Stimulated activated CD4-positive, alpha-beta T cell treated with anti-CD3 and anti-CD28 coated beads, Interleukin-2, amount 100 ng/mL, for 48 hours (primary cell): ENCODE results near the gene SRSF2.
A peak's percentile ranks its signal among the peaks of the same experiment; 100 is the strongest.
"Not testable (repeated sequence)": the region's sequence is repeated elsewhere in the genome, so short reads cannot be mapped to it uniquely, and the experiment has no call there.

Source experiments
- DNase-seq, 2 donors: peaks; one replicate each; pipeline ENCODE4 v3.0.0-alpha.2; 2020

SRSF2 gene

DNA sequence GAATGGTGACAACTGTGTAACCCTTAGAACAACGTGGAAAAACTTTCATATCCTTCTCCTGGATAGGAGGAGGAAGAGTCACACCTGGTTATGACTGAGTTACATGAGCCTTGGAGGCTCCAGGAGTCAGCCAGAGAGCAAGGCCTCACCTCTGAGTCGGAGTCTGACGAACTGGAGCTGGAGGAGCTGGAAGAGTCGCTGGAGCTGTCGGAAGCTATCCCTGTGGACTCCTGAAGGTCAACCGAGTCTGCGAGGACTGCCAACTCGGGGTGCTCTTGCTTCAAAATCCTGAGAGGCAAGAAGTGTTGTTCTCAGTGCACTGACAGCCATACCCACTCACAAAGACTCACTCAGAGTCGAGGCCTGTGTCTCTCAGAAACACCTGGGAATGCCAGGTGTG, 16.9 kb downstream of the SRSF2 start:
- no peak for DNase-seq

DNA sequence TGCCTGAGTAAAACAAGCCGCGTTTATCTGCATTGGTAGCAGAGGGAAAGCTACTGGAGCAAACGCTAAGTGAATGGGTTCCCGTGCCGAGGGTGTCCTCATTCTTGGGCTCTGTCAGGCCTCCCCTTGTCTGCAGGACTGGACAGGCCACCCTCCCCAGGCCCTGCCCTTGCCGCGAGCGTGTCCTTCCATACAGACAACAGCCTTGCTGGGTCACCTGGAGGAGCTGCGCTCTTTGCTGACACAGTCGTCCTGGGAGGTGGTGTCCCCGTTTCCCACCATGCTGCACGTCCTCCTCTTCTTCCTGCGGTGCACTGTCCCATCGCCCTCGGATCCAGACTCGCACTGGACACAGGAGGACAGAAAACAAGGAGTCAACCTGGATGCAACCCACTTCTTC, 18.6 kb downstream of the SRSF2 start:
- no peak for DNase-seq

DNA sequence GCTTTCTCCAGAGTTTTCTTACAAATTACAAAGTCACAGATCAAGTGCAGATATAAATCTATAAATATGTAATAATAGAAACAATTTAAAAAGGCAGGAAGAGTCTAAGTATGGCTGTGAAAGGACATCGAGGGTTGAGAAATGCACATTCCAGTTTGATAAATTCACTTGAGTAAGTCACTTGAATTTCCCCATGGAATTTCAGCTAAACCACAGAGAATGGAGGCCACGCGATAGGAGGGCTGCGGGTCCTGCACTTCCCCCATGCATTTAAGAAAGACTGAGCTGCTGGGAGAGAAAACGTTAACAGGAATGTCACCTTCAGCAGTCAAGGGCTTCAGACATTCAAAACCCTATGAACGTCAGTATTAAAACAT, 20.3 kb downstream of the SRSF2 start:
- no peak for DNase-seq

DNA sequence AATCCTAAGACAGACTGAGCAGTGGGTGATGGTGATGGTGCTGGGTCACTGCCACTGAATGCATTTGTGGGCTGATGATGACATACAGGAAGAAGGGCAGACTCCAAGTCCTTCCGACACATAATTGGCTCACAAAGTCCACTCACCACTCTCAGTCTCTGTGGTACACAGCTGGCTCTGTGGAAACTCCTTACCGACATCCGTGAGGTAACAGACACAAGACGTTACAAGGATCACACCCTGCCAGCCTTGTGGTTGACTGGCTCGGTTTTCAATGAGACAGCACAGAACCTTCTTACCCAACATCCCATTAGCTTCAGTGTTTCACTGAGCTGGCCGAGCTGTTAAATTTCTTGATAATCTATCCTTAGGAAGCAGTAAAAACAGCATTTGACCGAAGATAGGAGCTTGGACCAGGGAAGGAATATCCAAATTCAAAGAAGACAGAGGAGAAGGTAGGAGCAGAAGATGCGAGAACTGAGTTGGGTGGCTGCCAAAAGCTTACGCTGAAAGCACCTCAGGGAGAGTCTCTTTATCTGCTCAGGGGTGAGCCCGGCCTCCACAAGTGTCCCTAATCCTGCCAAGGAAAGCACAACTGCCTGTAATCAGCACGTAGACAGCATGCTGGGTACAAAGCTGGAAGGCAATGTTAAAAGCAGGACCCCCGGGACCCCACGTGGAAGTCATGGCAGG, 20.8 kb downstream of the SRSF2 start:
- DNase-seq, result no peak

DNA sequence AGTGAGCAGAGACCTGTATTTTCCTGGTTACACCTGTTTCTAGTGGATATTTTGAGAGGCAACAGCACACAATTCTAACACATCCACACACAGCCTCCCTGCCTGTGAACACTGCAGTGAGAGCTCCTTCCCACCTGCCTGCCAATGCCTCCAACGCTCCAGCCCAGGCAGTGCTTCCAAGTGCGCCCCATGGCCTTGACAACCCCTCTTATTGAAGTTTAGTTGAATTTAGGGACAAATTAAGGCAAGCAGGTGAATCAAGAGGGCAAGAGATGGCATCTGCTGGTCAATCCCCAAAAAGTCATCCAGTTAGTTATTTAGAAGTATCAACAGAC, 21.7 kb downstream of the SRSF2 start:
- DNase-seq, result no peak

DNA sequence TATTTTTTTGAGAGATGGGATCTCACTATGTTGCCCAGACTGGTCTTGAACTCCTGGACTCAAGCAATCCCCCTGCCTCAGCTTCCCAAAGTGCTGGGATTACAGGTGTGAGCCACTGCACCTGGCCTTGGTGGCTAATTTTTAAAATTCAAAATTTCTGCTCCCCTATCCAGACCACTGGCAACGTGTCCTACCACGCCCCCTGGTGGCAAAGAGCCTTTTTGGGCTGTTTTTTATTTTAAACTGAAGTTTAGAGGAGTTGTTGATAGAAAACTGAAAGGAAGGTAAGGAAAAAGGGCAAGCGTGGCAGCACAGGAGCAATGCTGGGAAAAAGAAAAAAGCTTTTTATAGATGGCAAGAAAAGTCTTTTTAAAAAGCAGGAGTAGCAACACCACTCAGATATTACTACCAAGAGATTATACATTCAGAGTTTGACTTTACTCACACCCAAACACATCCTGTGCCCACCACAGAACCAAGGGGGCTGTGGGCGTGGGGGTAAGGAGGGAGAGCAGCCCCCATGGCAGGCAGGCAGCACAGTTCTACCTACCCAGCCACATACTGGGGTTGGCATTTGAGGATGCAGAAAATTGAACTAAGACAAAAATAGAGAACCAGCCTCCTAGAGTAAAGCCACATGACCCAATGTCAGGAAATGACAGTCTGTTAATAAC, 22.2 kb downstream of the SRSF2 start:
- peak; percentile 78 to 82 for DNase-seq

DNA sequence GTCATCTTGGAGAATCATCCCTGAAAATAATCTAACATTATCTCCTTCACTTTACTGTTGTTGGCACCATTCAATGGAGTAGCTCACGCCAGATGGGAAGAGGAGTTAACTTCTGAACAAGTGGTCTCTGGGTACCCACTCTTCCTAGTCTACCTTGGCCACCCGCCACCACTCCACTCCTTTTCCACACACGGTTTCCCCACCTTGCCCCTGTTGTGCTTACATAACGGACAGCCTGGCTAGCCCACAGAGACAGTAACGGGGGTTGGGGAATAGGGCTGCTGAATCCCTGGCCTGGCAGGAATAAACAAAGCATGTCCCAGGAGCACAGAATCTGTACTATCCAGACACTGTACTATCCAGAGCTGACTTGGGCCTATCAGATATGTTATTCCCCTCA, 22.8 kb downstream of the SRSF2 start:
- no peak for DNase-seq

DNA sequence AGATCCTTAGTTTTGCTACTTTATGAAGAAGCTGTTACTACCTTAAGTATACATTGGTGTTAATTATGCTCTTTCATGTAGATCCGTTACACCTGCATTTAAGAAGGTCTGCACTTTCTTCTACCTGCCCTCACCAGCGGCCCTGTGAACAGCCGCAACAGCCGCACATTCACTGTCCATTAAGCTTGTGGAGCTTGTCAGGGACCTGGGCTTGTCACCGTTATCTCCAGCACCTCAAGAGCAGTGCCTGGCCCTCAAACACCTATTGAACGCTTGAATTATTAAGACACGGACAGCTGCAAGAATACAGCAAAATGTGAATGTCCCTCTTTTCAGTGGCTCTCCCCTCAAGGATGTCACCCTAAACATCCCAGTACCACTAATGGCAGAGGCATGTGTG, 23.4 kb downstream of the SRSF2 start:
- no peak for DNase-seq

DNA sequence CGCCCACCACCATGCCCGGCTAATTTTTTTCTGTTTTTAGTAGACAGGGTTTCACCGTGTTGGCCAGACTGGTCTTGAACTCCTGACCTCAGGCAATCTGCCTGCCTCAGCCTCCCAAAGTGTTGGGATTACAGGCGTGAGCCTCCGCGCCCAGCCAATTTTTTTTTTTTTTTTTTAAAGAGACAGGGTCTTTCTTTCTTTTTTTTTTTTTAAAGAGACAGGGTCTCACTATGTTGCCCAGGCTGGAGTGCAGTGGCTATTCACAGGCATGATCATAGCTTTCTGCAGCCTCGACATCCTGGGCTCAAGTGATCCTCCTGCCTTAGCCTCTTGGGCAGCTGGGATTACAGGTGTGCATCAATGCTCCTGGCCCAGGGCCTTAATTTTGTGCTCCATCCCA, 24.8 kb downstream of the SRSF2 start:
- not testable (repeated sequence) for DNase-seq

DNA sequence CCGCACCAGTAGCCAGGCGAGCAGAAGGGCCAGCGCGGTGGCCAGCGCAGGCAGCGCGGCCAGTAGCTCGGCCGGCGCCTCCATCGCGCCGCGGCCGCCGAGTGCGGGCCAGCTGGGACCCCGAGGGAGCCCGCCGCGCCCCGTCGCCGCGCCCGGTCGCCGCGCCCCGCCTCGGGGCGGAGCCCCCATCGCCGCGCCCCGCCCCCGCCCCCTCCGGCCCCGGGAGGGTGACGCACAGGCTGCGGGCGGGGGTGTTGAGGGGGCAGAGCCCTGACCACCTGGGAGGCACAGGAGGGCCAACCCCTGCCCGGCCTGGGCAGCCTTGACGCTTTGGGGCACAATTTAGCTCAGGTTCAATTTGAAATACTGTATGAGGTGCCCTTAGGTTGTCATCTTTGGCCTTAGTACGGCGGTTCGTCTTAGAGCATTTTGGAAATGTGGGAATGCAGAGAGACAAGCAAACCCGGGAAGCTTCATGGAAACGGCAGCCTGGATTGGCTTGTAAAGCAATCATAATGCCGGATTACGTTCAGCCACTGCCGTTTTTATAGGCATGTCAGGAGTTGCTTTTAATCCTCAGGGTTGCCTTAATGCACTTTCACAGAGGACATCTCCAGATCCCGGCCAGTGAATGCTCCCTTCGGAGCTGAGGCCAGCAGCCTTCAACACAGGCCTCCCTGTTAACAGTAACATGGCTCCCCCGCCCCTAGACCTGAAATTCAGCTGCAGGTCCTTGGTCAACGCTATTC, 26.1 kb downstream of the SRSF2 start, which contains the start of gene MXRA7:
MXRA7 (minus strand) TSS at position 103 of the 749 bp plus-strand sequence; CDS start at position 84, 19 bp downstream.
- peak in 1 of 2 donors; percentile 46 for DNase-seq

DNA sequence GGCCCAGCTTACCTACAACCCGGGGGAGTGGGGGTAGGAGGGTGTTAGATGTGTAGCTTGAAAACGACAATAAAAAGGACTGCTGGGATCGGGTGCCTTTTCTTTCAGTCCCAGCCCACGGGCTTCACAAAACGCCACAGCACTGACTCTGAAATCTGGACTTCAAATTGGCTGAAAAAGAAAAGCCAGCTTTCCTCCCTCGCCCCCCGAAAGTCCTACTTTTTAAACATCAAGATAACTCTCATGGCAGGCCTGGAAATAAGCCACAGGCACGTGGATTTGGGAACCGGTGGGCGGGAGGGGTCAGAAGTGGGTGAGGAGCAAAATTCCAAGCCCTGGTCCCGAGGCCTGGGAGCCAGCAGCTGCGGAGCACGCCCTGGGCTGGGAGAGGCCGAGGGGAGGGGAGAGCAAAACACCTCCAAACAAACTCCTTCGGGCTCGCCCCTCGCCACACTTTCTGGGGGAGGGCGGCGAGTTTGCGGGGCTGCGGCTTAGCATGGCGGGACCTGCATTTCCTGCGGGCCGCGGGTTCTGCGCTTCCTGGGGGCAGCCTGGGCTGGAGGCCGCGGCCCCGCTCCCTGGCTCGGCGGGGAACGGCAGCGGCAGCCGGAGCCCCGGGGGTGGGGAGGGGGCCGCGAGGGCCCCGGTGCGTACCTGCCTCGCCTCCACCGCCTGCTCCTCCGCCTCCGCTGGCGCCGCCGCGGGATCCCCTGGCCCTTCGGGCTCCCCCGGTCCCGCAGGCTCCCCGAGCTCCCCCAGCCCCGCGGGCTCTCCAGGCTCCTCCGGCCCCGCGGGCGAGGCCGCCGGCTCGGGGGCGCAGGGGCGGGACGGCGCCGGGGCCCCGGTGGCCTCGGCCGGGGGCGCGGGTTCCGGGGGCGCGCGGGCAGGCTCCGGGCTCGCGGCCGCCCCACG, 26.9 kb downstream of the SRSF2 start:
- not testable (repeated sequence) for DNase-seq

DNA sequence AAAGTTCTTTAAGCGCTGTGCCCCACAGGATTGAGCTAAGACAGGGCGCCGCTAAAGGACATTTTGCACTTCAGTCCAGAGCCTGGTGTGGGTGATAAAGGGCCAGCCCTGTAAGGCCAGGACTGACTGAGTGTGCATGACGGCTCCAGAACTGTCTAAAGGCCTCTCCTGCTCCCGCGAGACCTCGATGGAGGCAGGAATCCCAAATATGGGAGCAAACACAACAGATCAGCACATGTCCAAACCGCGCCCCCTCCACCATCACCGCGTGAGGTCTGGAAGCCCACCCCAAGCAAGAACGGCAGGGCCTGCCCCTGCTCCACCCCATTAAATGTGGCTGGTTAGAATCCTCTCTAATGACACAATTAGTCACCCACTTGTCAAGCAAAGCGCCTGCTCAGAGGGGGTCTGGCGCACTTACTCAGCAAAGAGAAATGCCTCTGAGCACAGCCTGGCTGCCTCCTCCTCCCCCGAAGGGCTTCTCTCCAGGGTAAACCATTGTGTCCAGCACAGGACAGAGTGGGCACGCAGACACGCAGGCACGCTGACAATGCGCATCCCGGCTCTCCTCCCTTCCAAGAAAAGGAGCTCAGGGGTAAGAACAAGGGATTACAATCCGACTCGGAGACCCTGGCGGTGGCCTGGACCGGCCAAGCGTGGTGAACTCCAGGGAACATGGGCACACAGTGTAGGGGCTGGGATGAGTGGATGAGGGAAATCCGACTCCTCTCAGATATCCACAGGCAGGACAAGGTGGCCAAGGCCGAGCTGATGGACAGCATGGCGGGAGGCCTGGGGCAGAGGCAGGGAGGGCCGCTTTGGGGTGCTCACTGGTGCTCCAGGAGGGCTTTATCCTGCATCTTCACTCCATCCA, 27.8 kb downstream of the SRSF2 start:
- DNase-seq, result no peak

DNA sequence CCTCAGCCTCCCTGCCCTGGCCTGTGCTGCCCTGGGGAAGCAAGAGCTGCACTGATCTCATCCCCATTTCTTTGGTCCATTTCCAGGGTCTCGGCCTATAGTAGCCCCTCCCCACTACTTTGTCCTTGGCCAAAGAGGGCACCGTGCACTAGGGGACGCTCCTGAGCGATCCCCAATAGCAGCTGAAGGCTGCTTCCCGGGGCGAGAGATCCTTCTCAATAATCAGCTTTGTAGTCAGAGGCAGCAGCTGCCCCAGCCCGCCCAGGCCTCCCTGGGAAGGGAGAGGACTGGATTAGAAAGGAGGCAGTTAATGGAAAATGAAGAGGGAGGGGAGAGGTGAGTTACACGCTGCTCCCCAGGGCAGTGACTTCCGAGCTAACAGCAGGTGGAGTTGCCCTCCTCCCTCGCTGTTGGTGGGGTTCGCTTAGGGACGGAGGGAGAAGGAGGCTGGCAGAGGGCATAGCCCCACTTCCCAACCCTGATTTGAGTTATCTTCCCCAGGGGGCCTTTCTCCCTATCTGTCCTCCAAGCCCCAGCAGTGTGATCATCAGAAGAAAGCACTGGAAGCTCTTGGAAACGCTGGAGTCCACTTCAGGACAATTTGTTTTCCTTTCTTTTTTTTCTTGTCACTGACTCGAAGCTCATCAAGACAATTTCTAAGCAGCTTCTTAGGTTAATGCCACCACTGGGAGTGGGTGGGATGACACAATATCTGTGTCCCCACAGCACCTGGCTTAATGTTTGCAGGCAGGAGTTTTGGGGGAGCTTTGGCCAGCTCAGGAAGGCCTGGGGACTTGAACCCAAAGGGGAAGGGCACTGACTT, 28.9 kb downstream of the SRSF2 start:
- DNase-seq, result no peak

DNA sequence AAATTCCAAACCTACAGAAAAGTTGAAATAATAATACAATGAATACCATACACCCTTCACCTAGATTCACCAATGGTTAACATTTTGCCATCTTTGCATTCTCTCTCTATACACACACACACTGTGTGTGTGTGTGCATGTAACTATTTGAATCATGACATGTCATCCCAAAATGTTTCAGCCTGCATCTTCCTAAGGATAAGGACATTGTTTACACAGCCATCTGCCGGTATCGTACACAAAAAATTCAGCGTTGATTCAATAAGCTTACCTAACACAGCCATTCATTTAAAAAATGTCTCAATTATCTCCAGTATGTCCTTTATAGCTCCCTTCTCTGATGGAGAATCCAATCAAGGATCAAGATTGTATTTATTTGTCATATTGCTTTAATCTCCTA, 30.3 kb downstream of the SRSF2 start:
- DNase-seq, result no peak

DNA sequence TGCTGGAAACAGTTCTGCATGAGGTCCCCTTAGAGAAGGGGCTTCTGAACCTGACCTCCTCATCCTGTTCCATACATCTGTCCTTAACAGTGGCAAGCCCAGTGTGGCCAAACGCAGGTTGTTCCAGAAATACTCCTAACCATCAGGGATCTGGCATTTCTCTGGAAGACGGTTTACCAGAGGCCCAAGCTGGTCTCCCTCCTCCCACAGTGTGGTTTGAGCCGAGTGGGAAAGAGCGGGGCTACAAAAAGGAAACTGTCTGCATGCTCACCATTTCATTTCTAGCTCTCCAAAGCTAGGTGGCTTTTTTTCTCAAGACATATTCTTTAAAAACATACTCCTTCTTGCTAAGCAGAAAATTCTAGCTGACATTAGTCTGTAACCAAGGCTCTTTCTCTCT, 32.3 kb downstream of the SRSF2 start:
- no peak for DNase-seq

DNA sequence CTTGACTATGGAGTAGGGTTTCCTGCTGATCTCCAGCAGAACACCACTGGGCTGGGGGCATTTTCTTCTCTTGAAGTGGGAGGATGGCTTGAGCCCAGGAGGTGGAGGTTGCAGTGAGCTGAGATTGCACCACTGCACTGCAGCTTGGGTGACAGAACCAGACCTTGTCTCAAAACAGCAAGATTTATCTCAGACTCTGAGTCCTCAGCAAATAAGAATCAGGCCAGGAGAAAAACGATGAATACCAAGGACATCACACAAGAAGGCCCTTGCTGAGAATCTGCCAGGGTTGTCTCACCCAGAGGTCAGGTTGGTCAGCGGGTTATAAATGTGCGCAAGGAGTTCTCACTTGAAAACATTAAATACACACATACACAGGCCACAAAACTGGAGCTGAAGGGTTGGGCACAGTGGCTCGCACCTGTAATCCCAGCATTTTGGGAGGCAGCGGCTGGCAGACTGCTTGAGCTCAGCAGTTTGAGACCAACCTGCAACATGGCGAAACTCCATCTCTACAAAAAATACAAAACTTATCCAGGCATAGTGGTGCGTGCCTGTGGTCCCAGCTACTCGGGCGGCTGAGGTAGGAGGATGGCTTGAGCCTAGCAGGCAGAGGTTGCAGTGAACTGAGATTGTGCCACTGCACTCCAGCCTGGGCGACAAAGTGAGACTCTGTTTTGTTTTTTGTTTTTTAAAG, 34.0 kb downstream of the SRSF2 start:
- DNase-seq, result no peak

DNA sequence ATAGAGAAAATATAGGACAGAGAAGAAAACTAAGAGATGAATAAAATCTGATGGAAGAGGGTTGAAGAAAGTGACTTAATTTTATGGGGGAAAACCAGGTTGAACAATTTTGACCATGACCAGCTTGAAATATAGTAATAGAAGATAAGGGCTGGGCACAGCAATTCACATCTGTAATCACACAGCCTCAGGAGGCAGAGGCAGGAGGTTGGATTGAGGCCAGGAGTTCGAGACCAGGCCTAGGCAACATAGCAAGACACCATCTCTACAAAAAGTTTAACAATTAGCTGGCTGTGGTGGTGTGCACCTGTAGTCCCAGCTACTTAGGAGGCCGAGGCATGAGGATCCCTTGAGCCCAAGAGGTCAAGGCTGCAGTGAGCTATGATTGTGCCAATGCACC, 35.1 kb downstream of the SRSF2 start:
- DNase-seq, result no peak

DNA sequence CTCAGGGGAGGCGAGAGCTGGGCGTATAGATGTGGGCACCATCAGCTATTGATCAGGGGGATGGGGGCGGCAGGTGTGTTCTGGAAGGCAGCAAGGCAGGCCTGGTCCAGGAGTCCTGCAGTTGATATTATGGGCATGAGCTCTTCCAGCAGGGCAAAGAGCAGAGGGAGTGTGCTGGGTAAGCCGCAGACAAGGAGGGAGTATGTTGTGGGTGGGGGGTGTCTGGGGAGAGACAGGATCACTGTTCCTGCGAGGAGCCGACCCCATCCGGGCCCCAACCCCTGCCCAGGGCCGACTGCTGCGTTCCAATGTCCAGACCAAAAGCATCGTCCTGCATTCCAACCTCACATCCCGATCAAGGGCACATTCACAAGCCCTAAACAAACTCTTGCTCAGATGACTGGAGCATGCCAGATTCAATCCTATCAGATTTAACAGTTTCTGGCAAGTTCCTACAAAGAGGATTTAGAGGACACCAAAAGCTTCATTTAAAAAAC, 35.6 kb downstream of the SRSF2 start:
- no peak for DNase-seq

DNA sequence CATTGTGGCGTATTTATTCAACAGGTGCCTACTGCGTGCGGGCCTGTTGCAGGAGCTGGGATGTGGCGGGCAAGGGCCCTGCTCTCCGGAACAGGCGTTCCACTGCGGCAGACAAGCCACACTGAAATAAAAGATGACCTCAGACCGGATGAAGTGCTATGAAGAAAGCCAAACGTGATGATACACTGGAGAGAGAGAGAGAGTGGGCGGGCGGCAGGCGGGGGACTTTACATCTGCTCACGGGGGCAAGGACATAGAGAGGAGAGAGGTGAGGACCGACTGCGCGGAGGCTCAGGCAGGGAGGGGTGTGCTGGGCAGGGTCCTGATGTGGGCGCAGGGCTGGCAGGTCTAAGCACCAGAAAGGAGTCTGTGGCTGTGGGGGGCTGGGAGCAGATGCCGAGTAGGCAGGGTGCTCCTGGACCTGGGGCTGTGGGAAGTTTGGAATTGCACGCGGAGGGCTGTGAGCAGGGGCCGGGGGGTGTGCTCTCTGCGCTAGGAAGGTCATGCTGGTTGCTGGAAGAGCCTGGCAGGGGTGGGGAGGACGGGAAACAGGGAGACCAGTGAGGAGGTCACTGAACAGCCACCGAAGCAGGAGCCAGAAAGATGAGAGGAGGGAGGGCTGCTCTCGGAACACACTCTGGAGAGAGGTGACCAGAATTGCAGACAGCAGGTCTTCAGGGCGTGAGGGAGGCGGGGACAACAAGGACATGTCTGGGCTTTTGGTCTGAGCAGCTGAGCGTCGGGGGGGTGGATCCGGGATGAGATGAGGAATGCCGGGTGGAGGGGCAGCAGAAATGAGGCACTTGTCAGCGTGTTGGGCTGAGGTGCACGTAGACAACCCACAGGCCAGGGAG, 36.3 kb downstream of the SRSF2 start:
- DNase-seq, result no peak
